Right atrium auricular region (tissue), 2 donors: Measurements from ENCODE around the gene ENG. TPM values are rescaled to one million over a fixed set of nuclear protein-coding genes. Genes with fewer than 3 reads are reported as not detected.

Experiments used
- DNase-seq: peaks from one replicate; pipeline ENCODE4 v3.0.0-alpha.2; 2019; ENCODE audit warnings: low spot score
- H3K27ac ChIP-seq, 2 donors: fragments of 200-600 bp; sonication (generic); 1 replicate in 1 of 2; 2 replicates in 1 of 2; pipeline ENCODE4 v1.5.1; 2016 to 2019
- H3K27me3 ChIP-seq, 2 donors: fragments of 200-600 bp; sonication (generic); one replicate each; pipeline versions ENCODE4 v1.5.1 to v1.6.0; 2017 to 2019
- H3K36me3 ChIP-seq: fragments of 200-600 bp; sonication (generic); one replicate; pipeline ENCODE4 v1.5.1; 2016
- H3K4me1 ChIP-seq, 2 donors: fragments of 200-600 bp; sonication (generic); one replicate each; pipeline versions ENCODE4 v1.5.1 to v1.6.0; 2017 to 2019
- H3K4me3 ChIP-seq, 2 donors: fragments of 200-600 bp; sonication (generic); 1 replicate in 1 of 2; 2 replicates in 1 of 2; pipeline ENCODE4 v1.5.1; 2017 to 2019; ENCODE audit warnings: mild to moderate bottlenecking in 1 of 2, moderate library complexity in 1 of 2
- H3K9me3 ChIP-seq, 2 donors: fragments of 200-600 bp; sonication (generic); one replicate each; pipeline ENCODE4 v1.5.1; 2019
- total RNA-seq, 2 donors: library from RNA; depleted of rRNA; stranded (reverse); fragments of >200 nt; gene quantifications; one replicate each; pipeline ENCODE4 v1.1.0, GENCODE V29; 2016
- TF ChIP-seq, protein P1 (sequence below), 2 donors: fragments of 200-600 bp; sonication (generic); IDR thresholded peaks; one replicate each; pipeline ENCODE4 v1.5.1; 2019; ENCODE audit warnings: antibody characterized with exemption in 2 of 2

ENG gene
- total RNA-seq, 2 donors from 2014 or later, result 142 to 511 TPM

- DNase-seq, result peak; percentile 84
Measured at GRCh38 chr9:127858041-127858512, 3.6 kb upstream of the ENG start.

GRCh38 chr9:127857278-127857677 lies 2.8 kb upstream of the ENG start:
- TF ChIP-seq, protein P1, sequence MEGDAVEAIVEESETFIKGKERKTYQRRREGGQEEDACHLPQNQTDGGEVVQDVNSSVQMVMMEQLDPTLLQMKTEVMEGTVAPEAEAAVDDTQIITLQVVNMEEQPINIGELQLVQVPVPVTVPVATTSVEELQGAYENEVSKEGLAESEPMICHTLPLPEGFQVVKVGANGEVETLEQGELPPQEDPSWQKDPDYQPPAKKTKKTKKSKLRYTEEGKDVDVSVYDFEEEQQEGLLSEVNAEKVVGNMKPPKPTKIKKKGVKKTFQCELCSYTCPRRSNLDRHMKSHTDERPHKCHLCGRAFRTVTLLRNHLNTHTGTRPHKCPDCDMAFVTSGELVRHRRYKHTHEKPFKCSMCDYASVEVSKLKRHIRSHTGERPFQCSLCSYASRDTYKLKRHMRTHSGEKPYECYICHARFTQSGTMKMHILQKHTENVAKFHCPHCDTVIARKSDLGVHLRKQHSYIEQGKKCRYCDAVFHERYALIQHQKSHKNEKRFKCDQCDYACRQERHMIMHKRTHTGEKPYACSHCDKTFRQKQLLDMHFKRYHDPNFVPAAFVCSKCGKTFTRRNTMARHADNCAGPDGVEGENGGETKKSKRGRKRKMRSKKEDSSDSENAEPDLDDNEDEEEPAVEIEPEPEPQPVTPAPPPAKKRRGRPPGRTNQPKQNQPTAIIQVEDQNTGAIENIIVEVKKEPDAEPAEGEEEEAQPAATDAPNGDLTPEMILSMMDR (IDR thresholded peaks at IDR 0.05), result no peak
- Histone ChIP-seq H3K4me3 (no peak overlapping the region), H3K36me3 (peaks cover 6% of the 10 kb centered on the region), H3K27ac (peak overlapping the region; percentile 86 to 88), H3K4me1 (peaks cover 0 to 89% of the 10 kb centered on the region in 2 donors), H3K9me3 (no peaks in the 10 kb centered on the region), H3K27me3 (no peaks in the 10 kb centered on the region)
- DNase-seq, result no peak

More at GRCh38 chr9:127858041-127858512, 3.6 kb upstream of the ENG start:
- Histone ChIP-seq H3K27ac (peak overlapping the region; percentile 86 to 88), H3K9me3 (no peaks in the 10 kb centered on the region), H3K4me1 (peaks cover 0 to 92% of the 10 kb centered on the region in 2 donors), H3K27me3 (no peaks in the 10 kb centered on the region), H3K4me3 (no peak overlapping the region), H3K36me3 (no peaks in the 10 kb centered on the region)
- TF ChIP-seq, protein P1 (IDR thresholded peaks at IDR 0.05), result no peak

- Histone ChIP-seq H3K36me3 (peaks cover 10% of the 10 kb centered on the region), H3K9me3 (no peaks in the 10 kb centered on the region), H3K27ac (peak overlapping the region; percentile 86 to 88), H3K4me3 (no peak overlapping the region), H3K27me3 (no peaks in the 10 kb centered on the region), H3K4me1 (peaks cover 0 to 83% of the 10 kb centered on the region in 2 donors)
- no peak for DNase-seq
- TF ChIP-seq, protein P1 (IDR thresholded peaks at IDR 0.05), result no peak
Measured at GRCh38 chr9:127856729-127857116, 2.3 kb upstream of the ENG start.

GRCh38 chr9:127856094-127856728 lies 1.8 kb upstream of the ENG start:
- no peak for DNase-seq
- peak overlapping the region; percentile 86 to 88 for H3K27ac ChIP-seq
- H3K9me3 ChIP-seq, result no peaks in the 10 kb centered on the region
- TF ChIP-seq, protein P1 (IDR thresholded peaks at IDR 0.05), result no peak
- H3K4me1 ChIP-seq, result peaks cover 0 to 78% of the 10 kb centered on the region in 2 donors
- H3K4me3 ChIP-seq, result no peak overlapping the region
- H3K36me3 ChIP-seq, result peaks cover 15% of the 10 kb centered on the region
- H3K27me3 ChIP-seq, result no peaks in the 10 kb centered on the region

- TF ChIP-seq, protein P1 (IDR thresholded peaks at IDR 0.05), result no peak
- no peak for DNase-seq
- Histone ChIP-seq H3K4me3 (no peak overlapping the region), H3K9me3 (no peaks in the 10 kb centered on the region), H3K27ac (peak overlapping the region; percentile 86 to 88), H3K36me3 (peaks cover 22% of the 10 kb centered on the region), H3K27me3 (no peaks in the 10 kb centered on the region), H3K4me1 (peaks cover 0 to 71% of the 10 kb centered on the region in 2 donors)
Measured at GRCh38 chr9:127855522-127855921, 1.1 kb upstream of the ENG start.
